HepG2 (cell line): ENCODE results near the gene ZNF627. TPM values are rescaled to one million over a fixed set of nuclear protein-coding genes. Genes with fewer than 3 reads are reported as not detected.

Experiments
- DPF2 ChIP-seq: sonication (generic); formaldehyde crosslinking; IDR thresholded peaks from 2 replicates; pipeline ENCODE4 v1.4.0; 2020; ENCODE audit warnings: mild to moderate bottlenecking, low read depth, missing genetic modification reagents, borderline replicate concordance
- ELF3 ChIP-seq: IDR thresholded peaks from 2 replicates; pipeline ENCODE4 v1.6.1; 2016; ENCODE audit warnings: missing genetic modification reagents, missing compliant biosample characterization
- FOXP4 ChIP-seq: sonication (generic); formaldehyde crosslinking; IDR thresholded peaks from 2 replicates; pipeline ENCODE4 v1.4.0; 2020; ENCODE audit warnings: missing genetic modification reagents
- HNRNPLL ChIP-seq: fragments of 200-400 bp; formaldehyde crosslinking; IDR thresholded peaks from 2 replicates; pipeline ENCODE4 v1.6.1; 2017; ENCODE audit warnings: mild to moderate bottlenecking, low read depth, low read length; ENCODE audit not compliant: poor library complexity, severe bottlenecking
- KMT2B ChIP-seq: IDR thresholded peaks from 2 replicates; pipeline ENCODE4 v1.6.1; 2016; ENCODE audit warnings: missing genetic modification reagents, missing compliant biosample characterization
- MAX ChIP-seq: IDR thresholded peaks from 2 replicates; pipeline ENCODE4 v1.6.1; 2012; ENCODE audit warnings: inconsistent platforms
- NFYC ChIP-seq: IDR thresholded peaks from 2 replicates; pipeline ENCODE4 v1.6.1; 2016; ENCODE audit warnings: missing genetic modification reagents, missing compliant biosample characterization
- TBP ChIP-seq: sonication (generic); formaldehyde crosslinking; IDR thresholded peaks from 2 replicates; pipeline ENCODE4 v1.5.0; 2020; ENCODE audit warnings: missing genetic modification reagents
- ZBTB44 ChIP-seq: sonication (generic); formaldehyde crosslinking; IDR thresholded peaks from 2 replicates; pipeline ENCODE4 v1.4.0; 2020; ENCODE audit warnings: missing genetic modification reagents
- ZKSCAN5 ChIP-seq: sonication (generic); formaldehyde crosslinking; IDR thresholded peaks from 2 replicates; pipeline ENCODE4 v1.5.1; 2020; ENCODE audit warnings: mild to moderate bottlenecking, missing genetic modification reagents
- ZNF354B ChIP-seq: sonication (generic); formaldehyde crosslinking; IDR thresholded peaks from 2 replicates; pipeline ENCODE4 v1.8.0; 2022; ENCODE audit warnings: mild to moderate bottlenecking, missing genetic modification reagents
- ZNF430 ChIP-seq: sonication (generic); formaldehyde crosslinking; IDR thresholded peaks from 2 replicates; pipeline ENCODE4 v1.9.0; 2021; ENCODE audit warnings: mild to moderate bottlenecking, missing genetic modification reagents
- polyA plus RNA-seq, 8 experiments: library from polyadenylated mRNA; depleted of rRNA in 3 of 8; stranded (reverse) in 7 of 8; unstranded in 1 of 8; fragments of >200 nt; fragmentation: Illumina TruSeq in 4 of 8; extraction: Trizol in 4 of 8; gene quantifications; 2 replicates each; pipeline versions ENCODE4 v1.2.1 to v1.2.3, GENCODE V29; 2011 to 2016; ENCODE audit warnings: low read depth in 4 of 8, missing spikeins in 1 of 8, mixed read lengths in 1 of 8; ENCODE audit not compliant: insufficient read depth in 1 of 8
- total RNA-seq, 5 experiments: library from RNA; depleted of rRNA; stranded (reverse); fragments of >200 nt; fragmentation: Illumina TruSeq; extraction: Trizol; gene quantifications; 2 replicates each; pipeline ENCODE4 v1.2.3, GENCODE V29; 2016; ENCODE audit warnings: low read depth in 1 of 5
- TF ChIP-seq, protein P1 (sequence below): sonication (generic); formaldehyde crosslinking; IDR thresholded peaks from 2 replicates; pipeline ENCODE4 v1.4.0; 2020; ENCODE audit warnings: mild to moderate bottlenecking, missing genetic modification reagents
- TF ChIP-seq, protein P2 (sequence below): sonication (generic); formaldehyde crosslinking; IDR thresholded peaks from 2 replicates; pipeline ENCODE4 v1.4.0; 2020; ENCODE audit warnings: mild to moderate bottlenecking, missing genetic modification reagents

Gene ZNF627
- total and polyA plus RNA-seq, 2 of the 13 experiments (the other 11 are each of a cell fraction or from before 2014, with no cell fraction given) = 4.2 to 12.7 TPM

DNA sequence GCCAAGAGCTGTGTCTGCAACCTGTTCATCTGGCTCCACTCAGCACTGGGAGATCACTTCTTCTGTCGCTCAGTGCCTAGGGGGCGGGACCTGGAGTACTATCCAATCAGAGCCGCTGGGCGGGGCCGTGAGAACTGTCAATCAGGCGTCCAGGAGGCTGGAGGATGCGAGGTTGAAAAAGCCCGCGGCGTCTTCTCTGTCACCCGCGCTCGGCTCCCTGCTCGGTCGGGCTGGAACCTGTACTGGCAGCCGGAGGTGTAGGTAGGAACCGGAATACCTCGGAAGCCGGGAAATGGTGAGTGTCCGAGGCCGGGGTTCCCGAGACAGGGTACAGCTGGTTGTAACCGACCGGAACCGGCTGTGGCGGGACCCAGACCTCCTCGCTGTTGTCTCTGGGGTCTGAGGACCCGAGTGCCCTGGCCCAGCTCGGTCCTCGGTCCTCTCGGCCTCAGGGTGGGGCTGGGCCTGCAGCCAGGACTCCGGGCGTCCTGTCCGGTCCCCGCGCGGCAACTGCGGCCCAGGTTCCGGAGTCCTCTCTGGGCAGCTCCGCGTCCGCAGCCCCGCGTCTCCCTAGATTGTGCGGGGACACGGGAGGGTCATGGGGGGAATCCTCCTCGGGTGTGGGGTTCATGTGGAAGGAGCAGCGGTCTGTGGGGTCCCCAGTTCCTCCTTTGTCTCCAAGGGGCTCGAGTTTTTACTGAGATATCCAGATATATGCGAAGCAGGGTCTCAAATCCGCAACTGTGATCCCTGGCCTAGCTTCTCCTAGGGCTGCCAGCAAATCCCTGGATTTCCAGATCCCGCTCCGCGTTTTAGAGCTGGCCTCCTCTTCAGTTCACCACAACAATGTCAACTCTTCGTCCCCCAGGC is 42.6 kb downstream of the ZNF627 start (continued):
- TF ChIP-seq FOXP4 (no peak; the same call in 1 of the 2 replicates), ELF3 (0 out of 2 replicates have a peak, but pooled peaks have one; percentile 17), DPF2 (CRISPR knock-in tag) (no peak), TBP (CRISPR knock-in tag) (no peak), HNRNPLL (peak; percentile 73), ZNF354B (no peak), MAX (peak; percentile 67), ZBTB44 (CRISPR knock-in tag) (no peak), ZKSCAN5 (CRISPR knock-in tag) (no peak), ZNF430 (CRISPR knock-in tag) (no peak), NFYC (CRISPR knock-in tag) (peak; percentile 85), KMT2B (CRISPR knock-in tag) (0 out of 2 replicates have a peak, but pooled peaks have one; percentile 28)
- TF ChIP-seq, protein P1, sequence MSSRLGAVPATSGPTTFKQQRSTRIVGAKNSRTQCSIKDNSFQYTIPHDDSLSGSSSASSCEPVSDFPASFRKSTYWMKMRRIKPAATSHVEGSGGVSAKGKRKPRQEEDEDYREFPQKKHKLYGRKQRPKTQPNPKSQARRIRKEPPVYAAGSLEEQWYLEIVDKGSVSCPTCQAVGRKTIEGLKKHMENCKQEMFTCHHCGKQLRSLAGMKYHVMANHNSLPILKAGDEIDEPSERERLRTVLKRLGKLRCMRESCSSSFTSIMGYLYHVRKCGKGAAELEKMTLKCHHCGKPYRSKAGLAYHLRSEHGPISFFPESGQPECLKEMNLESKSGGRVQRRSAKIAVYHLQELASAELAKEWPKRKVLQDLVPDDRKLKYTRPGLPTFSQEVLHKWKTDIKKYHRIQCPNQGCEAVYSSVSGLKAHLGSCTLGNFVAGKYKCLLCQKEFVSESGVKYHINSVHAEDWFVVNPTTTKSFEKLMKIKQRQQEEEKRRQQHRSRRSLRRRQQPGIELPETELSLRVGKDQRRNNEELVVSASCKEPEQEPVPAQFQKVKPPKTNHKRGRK (CRISPR knock-in tag) = no peak
- TF ChIP-seq, protein P2, sequence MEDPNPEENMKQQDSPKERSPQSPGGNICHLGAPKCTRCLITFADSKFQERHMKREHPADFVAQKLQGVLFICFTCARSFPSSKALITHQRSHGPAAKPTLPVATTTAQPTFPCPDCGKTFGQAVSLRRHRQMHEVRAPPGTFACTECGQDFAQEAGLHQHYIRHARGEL (CRISPR knock-in tag) = no peak
